GM18951 (cell line): ENCODE results near the gene CHN2.

ENCODE experiments used
- POLR2A ChIP-seq: IDR thresholded peaks from 4 replicates; pipeline ENCODE4 v1.6.1; 2011; ENCODE audit warnings: mild to moderate bottlenecking; ENCODE audit not compliant: insufficient read length, insufficient read depth; ENCODE audit errors: extremely low read depth
- in situ Hi-C: fragments of 300-500 bp; cut with MboI; formaldehyde crosslinking; loops from one replicate; pipeline ENCODE4 v1.12.0; 2022; ENCODE audit warnings: low sequenced_read_pairs, mixed read lengths, inconsistent platforms; ENCODE audit not compliant: unreplicated experiment

CHN2 gene

GRCh38 chr7:29413626-29414136 is 219.1 kb downstream of the CHN2 start:
- in situ Hi-C loops = no loop called here
- TF ChIP-seq POLR2A = no peak

- TF ChIP-seq POLR2A = no peak
- in situ Hi-C loops = no loop called here
Measured at GRCh38 chr7:29414216-29414615, 219.6 kb downstream of the CHN2 start.

- in situ Hi-C loops = no loop called here
Measured at GRCh38 chr7:29415215-29415614, 220.6 kb downstream of the CHN2 start.

GRCh38 chr7:29416276-29416937 is 221.8 kb downstream of the CHN2 start:
- no peak for TF ChIP-seq POLR2A
- in situ Hi-C loops = no loop called here

More at GRCh38 chr7:29415215-29415614, 220.6 kb downstream of the CHN2 start:
- TF ChIP-seq POLR2A = no peak

- TF ChIP-seq POLR2A = no peak
- in situ Hi-C loops = no loop called here
Measured at GRCh38 chr7:29416938-29417305, 222.3 kb downstream of the CHN2 start.

- in situ Hi-C loops = no loop called here
- TF ChIP-seq POLR2A = no peak
Measured at GRCh38 chr7:29418056-29418455, 223.5 kb downstream of the CHN2 start.

- in situ Hi-C loops = no loop called here
- no peak for TF ChIP-seq POLR2A
Measured at GRCh38 chr7:29418651-29419050, 224.1 kb downstream of the CHN2 start.

- in situ Hi-C loops = no loop called here
Measured at GRCh38 chr7:29420011-29420410, 225.4 kb downstream of the CHN2 start.

GRCh38 chr7:29421010-29421956 is 226.7 kb downstream of the CHN2 start:
- in situ Hi-C loops = no loop called here
- TF ChIP-seq POLR2A = no peak

More at GRCh38 chr7:29420011-29420410, 225.4 kb downstream of the CHN2 start:
- no peak for TF ChIP-seq POLR2A

- TF ChIP-seq POLR2A = no peak
- in situ Hi-C loops = no loop called here
Measured at GRCh38 chr7:29422829-29423228, 228.3 kb downstream of the CHN2 start.

- no peak for TF ChIP-seq POLR2A
- in situ Hi-C loops = no loop called here
Measured at GRCh38 chr7:29424295-29424983, 229.9 kb downstream of the CHN2 start.

GRCh38 chr7:29424984-29425309 is 230.4 kb downstream of the CHN2 start:
- in situ Hi-C loops = no loop called here
- no peak for TF ChIP-seq POLR2A

GRCh38 chr7:29426587-29426986 is 232.0 kb downstream of the CHN2 start:
- in situ Hi-C loops = no loop called here
- no peak for TF ChIP-seq POLR2A
